ENCODE results near the gene PPP2R3C.
"Not testable (repeated sequence)": the region's sequence is repeated elsewhere in the genome, so short reads cannot be mapped to it uniquely, and the experiment has no call there.

Gene PPP2R3C

DNA sequence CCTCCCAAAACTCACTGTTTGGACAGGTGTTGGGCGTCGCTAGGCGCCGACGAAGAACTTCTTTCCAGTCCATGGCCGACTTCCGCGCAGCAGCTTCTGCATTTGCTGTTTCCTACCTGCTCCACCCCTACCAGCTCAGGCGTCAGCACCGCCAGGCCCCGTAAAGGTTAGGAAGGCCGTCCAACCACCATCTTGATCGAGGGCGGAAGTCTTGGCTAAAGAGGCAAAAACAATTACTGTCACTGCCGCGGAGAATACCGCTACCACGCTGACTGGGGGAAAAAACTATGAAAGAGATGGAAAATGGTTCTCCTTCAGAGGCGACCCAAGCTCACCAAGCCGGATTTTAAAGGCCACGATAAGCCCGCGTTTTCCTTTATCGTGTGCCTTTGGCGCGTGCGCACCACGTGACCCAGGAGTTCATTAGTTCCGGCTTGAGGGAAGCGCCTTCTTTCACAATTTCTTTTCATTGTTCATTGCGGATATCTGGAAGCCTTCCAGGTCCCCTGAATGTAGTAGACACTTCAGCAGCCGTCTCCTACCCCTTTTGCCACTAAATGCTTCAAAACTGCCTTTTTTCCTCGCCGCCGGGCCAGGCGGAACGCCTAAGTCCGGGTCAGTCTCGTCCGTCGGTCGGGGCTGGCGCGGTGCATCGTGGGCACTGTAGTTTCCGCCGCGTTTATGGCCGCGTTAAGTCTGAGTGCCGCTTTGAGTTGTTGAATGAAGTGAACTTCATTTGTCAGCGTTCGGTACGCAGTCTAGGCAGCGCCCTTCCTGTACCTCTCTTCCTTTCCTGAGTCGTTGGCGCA lies at the start of gene PPP2R3C, which contains the start of gene PRORP:
Gene PPP2R3C, minus strand, starts transcription at position 104 of the 809 bp plus-strand sequence. Its CDS starts 31 bp downstream, at position 73.
Gene PRORP, plus strand, starts transcription at position 666 of the 809 bp plus-strand sequence. CDS start 694 bp downstream, outside the sequence.
- peak; percentile 94 for DNase-seq (ENCODE audit: low spot score)

DNA sequence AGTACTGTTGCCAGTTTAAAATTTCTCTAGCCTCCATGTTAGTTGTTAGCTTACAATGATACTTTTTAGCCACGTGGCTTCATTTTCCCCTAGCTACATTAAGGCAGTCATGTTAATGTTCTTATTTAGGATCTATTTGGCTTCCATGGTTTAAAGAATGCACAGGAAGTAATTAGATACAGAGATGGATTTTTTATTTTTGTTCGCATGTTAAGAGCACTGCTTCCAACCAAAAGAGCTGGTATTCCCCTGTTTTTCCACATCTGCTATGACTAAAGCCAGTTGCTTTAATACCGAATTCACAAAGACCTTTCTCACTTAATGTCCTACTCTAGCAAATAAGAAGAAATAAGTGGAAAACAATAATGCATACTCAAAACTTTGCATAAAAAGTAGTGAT lies 45.7 kb upstream of the PPP2R3C start:
- no peak for DNase-seq (ENCODE audit: low spot score)

DNA sequence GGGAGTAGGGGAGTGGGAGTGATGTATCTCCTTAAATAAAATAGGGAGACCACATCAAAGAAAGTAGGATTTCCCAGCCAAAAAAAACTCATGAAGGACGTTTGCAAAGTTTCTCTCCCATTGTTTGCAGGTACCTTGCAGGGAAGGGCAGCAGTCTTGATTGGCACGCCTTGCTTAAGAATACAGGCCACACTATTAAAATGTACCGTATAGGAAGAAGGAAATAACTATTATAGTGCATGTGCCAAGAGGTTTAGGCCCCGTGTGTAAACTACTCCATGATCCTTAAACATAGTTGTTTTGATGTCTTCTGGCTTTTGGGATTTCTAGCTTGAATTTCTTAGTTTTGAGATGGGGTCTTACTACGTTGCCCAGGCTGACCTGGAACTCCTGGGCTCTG lies 43.1 kb upstream of the PPP2R3C start:
- DNase-seq (ENCODE audit: low spot score), result no peak

DNA sequence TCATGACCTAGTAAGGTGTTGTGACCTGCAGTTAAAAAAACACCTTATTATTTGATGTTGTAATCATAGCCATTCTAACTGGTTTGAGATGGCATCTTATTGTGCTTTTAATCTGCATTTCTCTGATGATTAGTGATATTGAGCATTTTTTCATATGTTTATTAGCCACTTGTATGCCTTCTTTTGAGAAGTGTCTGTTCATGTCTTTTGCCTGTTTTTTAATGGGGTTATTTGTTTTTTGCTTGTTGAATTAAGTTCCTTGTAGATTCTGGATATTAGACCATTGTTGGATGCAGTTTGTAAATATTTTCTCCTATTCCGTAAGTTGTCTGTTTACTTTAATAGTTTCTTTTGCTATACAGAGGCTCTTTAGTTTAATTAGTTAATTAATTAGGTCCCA lies 41.6 kb upstream of the PPP2R3C start:
- DNase-seq (ENCODE audit: low spot score), result no peak

DNA sequence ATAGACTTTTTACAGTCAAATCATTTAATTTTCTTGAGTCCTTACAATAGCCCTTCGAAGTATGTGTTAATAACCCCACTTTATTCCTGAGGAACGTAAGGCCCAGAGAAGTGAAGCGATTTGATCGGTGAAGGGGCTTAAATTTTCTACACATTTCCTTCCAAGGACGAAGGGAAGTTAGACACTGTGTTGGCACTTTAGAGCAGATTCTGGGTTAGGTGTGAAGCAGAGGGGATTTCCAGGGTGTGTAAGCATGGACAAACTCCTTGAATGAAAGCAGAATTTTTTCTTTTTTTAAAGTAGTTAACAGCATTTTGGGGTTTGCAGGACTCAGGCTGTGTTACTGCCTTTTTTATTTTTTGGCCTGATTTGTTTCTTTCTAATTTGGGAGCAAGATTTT lies 39.4 kb upstream of the PPP2R3C start:
- DNase-seq (ENCODE audit: low spot score), result no peak

DNA sequence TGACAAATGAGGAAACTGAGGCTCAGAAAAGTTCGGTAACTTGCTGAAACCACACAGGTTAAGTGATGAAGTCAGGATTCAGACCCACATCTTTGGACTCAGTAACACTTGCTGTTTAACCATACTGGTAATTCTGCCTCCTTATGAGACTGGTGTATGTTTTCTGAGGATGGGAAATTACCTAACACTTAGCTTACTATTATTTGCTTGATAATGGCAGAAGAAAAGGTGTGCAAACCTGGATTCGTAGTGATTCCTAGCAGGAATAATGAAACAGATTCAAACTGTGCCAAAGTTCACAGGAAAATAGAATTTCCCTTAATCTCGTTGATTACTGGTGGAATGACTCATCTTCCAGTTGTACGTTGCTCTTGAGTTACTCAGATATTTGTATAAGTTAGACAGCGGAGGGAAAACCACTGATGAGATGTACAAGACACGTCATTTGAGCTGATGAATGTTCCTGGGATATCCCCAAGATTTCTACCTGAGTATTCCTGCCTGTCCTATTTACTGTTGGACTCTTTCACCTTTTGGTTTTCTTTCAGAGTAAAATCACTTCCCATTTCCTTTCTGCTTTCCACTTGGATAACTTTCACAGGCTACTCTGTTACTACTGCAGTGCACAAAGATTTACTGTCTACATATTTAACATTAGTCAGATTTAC lies 38.1 kb upstream of the PPP2R3C start:
- no peak for DNase-seq (ENCODE audit: low spot score)

DNA sequence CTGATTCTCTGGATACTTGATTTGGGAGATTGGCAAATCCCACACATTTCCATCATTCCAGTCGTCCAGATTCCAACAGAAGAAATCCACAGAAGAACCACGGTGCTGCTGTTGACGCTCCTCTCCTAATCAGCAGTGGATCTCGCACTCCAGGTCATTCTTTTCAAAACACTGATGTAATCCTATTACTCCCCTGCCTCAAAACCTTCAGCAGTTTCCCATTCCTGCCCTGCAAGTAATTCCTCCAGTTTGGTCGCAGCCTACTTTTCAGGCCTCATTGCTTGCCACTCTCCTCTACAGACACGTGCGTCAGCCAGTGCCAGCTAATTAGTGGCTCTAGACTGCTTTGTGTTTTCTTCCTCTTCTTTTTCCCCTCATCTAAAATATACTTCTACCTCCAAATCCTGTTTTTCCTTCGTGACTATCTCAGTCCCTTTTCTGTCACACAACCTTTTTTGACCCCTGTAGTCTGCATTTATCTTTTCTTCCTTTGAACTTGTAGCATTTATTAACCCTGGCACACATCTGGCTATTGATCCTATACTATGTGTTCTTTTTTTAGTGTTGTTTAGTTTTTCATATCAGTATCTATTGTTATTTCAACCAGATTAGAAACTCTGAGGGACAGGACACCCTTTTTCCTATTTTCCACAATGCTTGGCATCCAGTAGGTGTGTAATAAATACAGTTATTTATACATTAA lies 37.3 kb upstream of the PPP2R3C start:
- no peak for DNase-seq (ENCODE audit: low spot score)

DNA sequence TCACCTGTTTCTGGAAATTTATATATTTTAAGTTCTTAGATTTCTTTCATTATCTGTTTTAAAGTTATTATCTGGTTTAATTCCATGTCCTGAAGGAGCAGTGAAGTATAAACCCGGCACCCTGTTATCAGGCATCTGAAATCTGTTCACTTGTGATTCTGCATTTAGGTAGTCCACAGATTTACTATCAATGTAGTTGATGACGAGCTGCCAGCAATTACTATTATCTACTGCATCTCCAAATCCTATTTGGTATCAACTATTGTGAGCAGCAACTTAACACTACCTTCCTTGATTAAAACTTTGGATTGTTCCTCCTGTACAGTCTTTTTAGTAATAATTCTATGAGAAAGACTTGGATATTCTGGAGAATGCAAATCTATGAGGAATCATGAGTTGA lies 36.7 kb upstream of the PPP2R3C start:
- DNase-seq (ENCODE audit: low spot score), result no peak

DNA sequence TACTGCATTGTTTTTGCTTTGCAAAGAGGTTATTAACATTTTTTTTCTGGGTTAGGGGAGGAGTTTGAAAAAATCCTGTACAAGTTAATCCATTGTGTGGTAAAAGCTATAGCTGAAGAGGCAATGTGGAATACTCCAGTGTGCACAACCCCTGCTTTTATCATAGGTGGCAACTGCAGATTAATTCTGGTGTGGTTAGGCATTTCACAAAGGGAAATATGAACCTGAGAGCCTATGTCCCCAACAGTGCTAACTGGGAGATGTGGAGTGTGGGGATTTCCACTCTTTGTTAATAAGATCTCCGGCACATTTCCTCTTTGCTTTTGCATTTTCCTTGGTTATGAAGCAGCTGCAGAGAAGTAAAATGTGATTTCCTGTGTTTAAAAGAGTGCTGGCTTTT lies 34.2 kb upstream of the PPP2R3C start:
- no peak for DNase-seq (ENCODE audit: low spot score)

DNA sequence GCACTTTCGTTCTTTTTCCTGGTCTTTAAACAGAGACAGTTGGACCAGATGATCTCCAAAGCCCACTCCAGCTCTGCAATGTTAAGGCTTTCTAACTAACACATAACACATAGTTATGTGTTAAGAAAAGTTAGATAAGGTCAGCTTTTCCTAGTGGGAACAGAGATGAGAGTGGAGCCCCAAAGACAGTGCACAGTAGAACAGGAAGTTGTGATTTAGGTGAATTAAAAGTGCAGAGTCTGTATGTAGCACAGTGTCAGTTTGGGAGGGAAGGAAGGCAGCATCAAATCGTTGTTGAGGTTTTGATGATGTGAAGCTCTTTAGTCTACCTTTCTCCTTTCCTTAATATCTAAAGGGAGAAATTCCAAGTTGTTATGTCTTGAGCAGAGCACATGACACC lies 32.2 kb upstream of the PPP2R3C start:
- no peak for DNase-seq (ENCODE audit: low spot score)

DNA sequence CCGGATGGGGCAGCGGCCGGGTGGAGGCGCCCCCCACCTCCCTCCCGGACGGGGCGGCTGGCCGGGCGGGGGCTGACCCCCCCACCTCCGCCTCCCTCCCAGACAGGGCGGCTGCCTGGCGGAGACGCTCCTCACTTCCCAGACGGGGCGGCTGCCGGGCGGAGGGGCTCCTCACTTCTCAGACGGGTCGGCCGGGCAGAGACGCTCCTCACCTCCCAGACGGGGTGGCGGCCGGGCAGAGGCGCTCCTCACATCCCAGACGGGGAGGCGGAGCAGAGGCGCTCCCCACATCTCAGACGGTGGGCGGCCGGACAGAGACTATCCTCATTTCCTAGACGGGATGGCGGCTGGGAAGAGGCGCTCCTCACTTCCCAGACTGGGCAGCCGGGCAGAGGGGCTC lies 30.7 kb upstream of the PPP2R3C start:
- not testable (repeated sequence) for DNase-seq (ENCODE audit: low spot score)

DNA sequence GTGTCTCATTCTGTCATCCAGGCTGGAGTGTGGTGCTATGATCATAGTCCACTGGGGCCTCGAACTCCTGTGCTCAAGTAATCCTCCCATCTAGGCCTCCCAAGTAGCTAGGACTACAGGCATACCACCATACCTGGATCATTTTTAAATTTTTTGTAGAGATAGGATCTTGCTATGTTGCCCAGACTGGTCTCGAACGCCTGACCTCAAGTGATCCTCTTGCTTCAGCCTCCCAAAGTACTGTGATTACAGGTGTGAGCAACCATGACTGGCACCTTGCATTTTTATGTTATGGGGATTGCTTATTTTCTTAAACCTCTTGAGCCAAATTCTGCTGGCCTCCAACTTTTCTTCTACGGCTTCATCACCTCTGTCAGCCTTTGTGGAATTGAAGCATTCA lies 27.4 kb upstream of the PPP2R3C start:
- no peak for DNase-seq (ENCODE audit: low spot score)

DNA sequence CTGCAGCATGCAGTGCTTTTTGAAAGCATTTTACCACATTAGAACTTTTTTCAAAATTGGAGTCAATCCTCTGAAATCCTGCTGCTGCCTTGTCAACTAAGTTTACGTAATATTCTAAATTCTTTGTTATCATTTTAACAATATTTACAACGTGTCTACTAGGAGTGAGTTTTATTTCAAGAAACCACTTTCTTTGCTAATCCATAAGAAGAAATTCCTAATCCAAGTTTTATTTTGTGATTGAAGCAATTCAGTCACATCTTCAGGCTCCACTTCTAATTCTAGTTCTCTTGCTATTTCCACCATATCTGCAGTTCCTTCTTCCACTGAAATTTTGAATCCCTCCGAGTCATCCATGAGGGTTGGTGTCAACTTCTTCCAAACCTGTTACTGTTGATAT lies 25.9 kb upstream of the PPP2R3C start:
- no peak for DNase-seq (ENCODE audit: low spot score)

DNA sequence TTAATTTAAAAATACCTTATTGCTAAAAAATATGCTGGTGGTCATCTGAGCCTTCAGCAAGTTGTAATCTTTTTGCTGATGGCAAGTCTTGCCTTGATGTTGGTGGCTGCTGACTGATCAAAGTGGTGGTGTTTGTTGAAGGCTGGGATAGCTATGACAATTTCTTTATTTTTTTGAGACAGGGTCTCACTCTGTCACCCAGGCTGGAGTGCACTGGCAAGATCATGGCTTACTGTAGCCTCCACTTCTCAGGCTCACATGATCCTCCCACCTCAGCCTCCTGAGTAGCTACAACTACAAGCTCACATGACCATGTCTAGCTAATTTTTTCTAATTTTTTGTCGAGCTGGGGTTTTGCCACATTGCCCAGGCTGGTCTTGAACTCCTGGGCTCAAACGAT lies 25.4 kb upstream of the PPP2R3C start:
- DNase-seq (ENCODE audit: low spot score), result no peak

DNA sequence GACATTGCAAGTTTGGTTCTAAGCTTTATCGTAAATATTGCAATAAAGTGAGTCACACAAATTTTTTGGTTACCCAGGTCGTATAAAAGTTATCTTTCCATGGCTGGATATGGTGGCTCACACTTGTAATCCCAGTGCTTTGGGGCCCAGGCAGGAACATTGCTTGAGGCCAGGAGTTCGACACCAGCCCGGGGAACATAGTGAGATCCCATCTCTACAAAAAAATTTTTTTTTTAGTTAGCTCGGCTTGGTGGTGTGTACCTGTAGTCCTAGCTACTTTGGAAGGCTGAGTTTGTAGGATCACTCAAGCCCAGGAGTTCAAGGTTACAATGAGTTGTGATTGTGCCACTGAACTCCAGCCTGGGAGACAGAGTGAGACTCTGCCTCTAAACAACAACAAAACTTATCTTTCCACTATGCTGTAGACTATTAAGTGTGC lies 24.9 kb upstream of the PPP2R3C start:
- no peak for DNase-seq (ENCODE audit: low spot score)

DNA sequence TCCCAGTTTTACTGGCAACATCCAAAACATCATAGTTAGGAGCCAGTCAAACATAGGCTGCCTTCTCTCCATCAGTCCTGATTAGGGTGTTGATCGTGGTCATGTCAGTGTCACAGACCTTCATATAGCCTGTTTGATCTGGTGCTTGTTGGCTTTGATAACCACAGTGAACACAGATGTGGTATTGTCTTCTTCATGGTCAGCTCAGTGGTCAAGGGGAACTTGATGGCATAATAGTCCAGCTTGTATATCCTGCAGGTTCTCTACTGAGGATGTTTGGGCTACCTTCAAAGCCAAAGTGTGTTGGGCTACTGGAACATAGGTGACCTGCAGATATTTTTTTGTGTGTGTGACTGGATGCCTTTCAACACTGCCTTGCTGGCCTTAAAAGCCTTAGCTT lies 22.2 kb upstream of the PPP2R3C start:
- no peak for DNase-seq (ENCODE audit: low spot score)

DNA sequence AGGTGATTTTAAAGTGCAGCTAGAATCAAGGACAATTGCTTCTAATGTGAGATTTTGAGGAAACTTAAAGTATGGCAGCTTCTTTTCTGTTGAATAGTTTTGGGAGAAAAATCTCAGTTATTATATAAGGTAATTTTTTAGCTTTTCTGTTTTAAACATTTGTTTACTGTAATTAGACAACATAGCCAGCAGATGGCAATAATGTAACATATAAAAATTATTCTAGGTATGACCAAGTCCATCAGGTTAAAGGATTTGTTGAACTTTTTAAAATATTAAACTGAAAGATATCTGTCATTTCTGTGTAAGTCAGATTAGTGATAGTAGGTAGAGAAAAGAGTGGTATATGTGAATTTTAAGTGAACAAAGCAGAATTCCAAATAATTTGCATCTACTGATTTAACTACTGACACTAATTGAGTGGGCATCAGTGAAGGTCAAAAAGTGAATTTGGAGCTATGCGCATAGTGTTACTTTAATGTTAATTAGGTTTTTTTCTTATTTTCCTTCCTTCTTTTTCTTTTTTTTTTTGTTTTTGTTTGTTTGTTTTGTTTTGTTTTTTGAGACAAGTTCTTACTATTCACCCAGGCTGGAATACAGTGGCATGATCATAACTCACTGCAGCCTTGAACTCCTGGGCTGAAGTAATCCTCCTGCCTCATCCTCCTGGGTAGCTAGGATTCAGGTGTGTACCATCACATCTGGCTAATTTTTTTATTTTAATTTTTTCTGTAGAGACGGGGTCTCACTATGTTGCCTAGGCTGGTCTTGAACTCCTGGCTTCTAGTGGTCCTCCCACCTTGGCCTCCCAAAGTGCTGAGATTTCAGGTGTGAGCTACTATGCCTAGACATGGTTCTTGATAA lies 19.2 kb upstream of the PPP2R3C start:
- DNase-seq (ENCODE audit: low spot score), result no peak

DNA sequence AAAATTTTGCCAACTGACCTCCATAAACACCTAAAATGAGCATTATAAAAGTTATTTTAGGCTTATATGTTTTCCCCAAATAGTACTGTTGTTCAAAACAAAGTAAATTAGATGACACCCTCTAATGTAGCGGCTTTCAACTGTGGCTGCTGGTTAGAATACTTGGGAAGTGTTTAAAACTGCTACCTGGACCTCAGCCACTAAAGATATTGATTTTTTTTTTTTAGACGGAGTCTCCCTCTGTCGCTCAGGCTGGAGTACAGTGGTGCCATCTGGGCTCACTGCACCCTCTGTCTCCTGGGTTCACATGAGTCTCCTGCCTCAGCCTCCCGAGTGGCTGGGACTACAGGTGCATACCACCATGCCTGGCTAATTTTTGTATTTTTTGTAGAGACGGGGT lies 16.8 kb upstream of the PPP2R3C start:
- no peak for DNase-seq (ENCODE audit: low spot score)

DNA sequence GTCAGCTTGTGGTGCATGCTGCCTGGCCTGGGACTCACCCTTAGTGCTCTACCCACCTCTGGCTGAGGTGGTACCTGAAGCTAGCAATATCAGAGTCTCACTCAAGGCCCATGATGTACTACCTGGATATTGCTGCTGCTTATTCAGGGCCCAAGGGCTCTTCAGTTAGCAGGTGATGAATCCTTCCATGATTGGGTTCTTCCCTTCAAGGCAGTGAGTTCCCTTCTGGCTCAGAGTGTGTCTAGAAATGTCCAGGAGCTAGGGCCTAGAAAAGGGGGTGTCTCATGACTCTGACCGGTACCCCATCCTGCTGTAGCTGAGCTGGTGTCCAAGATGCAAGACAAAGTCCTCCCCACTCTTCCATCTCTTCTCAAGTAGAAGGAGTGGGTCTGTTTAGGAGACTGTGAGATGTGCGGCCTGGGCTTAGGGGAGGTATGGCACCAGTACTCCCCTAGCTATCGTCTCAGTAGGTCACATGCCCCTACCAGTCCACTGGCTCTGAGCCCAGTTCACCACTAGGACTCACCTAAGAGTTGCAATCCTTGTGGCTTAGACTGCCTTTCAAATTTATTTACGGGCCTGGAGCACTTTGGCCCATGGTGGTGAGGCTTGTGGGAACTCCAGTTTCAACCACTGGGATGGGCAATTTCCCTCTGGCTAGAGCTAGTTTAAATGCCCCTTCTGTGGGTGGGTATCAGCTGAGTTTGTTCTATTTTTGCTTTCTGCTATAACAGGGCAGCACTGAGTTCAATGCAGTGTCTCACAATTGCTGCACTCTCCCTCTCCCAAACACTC lies 12.7 kb upstream of the PPP2R3C start:
- DNase-seq (ENCODE audit: low spot score), result no peak

DNA sequence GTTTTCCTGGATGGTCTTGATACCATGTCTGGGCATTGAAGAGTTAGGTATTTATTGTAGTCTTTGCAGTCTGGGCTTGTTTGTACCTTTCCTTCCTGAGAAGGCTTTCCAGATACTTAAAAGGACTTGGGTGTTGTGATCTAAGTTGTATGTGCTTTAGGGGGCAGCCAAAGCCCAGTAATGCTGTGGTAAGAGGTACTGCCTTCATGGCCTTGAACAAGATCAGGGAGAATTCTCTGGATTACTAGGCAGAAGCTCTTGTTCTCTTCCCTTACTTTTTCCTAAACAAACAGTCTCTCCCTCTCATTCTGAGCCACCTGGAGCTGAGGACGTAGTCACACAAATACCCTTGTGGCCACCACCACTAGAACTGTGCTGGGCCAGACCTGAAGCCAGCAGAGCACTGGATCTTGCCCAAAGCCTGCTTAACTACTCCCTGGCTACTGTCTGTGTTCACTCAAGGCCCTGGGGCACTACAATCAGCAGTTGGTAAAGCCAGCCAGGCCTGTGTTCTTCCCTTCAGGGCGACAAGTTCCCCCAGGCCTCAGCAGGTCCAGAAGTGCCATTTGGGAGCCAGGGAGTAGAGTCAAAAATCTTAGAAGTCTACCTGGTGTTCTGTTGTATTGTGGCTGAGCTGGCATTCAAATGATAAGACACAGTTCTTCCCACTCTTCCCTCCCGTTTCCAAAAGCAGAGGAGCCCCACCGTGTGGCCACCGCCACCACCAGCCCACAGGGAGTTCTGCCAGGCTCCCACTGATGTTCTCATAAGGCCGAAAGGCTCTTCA lies 11.9 kb upstream of the PPP2R3C start:
- DNase-seq (ENCODE audit: low spot score), result no peak

All from left forelimb (tissue), 1 donor.